DMS114 treated with DMSO at 0.1 percent for 48 hours (cell line): Measurements from ENCODE around the gene LCNL1.

Source experiments
- DNase-seq: peaks from one replicate; lab custom pipeline; 2025; ENCODE audit not compliant: unreplicated experiment; lab: John Stamatoyannopoulos, UW

LCNL1 gene

GRCh38 chr9:136973618-136974617, 8.9 kb upstream of the LCNL1 start:
- no peak for DNase-seq

DNA sequence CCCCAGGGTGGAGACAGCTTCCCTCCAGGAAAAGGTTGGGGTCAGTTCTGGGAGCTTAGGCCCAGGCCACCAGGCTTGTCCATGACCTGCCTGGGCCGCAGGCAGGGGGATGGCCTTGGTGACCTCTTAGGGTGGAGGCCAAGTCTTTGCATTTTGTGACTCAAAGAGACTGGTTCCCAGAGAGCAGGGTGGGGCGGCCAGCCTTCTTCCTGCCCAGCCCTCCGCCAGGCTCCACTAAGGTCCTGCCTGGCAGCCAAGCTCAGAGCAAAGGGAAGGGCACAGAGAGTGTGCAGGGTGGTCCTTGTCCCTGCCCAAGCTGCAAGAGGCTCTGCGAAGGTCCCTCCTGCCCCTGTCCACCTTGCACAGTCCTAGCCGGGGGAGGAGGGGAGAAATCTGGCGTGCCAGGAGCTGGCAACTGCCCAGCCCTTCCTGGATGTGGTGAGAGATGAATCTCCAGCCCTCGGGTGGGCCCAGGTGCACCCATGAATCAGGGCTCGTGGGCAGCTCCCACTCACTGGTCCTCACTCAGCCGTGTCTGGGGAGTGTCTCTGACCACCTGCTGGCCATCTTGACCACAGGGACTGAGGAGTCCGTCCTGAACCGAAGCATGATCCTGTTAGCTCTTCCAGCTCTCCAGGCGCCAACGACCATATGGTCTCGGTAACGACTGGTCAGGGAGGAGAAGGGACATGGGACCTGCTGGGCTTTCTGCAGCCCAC, 7.8 kb upstream of the LCNL1 start:
- no peak for DNase-seq

DNA sequence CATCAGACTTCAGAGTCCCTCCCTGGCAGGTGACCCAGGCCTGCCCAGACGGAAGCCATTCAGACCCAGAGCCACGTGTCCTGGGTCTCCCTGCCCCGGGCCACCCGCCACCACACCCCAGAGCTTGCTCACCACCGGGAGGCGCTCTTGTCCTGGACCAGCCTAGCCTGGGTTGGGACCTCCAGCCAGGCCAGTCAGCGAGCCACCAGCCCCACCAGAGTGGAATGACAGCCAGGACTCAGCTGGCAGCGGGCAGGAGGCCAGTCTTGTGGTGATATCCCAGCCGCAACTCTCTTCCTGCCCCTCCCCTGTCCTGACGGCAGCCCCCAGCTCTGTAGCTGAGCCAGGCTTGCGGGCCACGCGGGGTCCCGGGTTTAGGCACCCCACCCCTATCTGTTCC, 7.1 kb upstream of the LCNL1 start:
- no peak for DNase-seq

GRCh38 chr9:136977223-136977622, 5.6 kb upstream of the LCNL1 start, which contains the start of gene PTGDS:
Gene PTGDS, plus strand, starts transcription at chr9:136977504. Its CDS starts 75 bp downstream, at chr9:136977579.
- no peak for DNase-seq

- DNase-seq, result no peak
Measured at GRCh38 chr9:136977649-136978072, 5.1 kb upstream of the LCNL1 start.

- peak; percentile 47 for DNase-seq
Measured at GRCh38 chr9:136978073-136978864, 4.5 kb upstream of the LCNL1 start.

- DNase-seq, result no peak
Measured at GRCh38 chr9:136978865-136979544, 3.8 kb upstream of the LCNL1 start.

GRCh38 chr9:136979769-136980587, 2.8 kb upstream of the LCNL1 start:
- DNase-seq, result no peak

DNA sequence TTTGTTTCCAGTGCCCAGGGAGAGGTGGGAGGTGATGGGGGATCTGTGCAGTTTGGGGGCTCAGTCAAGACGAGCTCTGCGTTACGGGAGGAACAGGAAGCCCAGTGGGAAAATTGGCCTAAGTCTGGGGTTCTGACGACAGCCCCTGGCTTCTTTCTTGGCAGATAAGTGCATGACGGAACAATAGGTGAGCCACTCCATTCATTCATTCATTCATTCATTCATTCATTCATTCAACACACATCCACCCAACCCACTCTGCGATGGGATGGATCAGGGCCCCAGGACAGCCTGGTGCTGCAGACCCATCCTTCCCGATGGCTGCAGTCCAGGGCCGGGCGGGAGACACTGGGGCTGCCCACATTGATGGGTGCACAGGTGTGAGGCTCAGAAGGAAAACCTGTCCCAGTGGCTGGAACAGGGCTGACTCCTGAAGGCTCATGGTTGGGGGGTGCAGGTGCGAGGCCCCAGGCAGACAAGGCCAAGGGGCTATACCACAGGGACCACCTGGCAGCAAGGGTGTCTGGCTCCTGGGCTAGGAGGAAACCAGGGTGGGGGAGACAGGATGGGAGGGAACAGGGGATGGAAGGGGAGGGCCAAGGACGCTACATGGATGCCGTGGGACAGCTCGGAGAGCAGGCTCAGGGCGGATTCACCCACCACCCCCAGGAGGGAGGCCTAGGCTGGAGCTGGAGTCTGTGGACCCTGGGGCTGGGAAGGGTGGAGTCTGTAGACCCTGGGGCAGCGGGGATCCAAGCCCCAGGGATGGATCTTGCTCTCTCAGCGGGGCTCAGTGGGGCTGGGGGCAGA, 1.9 kb upstream of the LCNL1 start:
- DNase-seq, result no peak

DNA sequence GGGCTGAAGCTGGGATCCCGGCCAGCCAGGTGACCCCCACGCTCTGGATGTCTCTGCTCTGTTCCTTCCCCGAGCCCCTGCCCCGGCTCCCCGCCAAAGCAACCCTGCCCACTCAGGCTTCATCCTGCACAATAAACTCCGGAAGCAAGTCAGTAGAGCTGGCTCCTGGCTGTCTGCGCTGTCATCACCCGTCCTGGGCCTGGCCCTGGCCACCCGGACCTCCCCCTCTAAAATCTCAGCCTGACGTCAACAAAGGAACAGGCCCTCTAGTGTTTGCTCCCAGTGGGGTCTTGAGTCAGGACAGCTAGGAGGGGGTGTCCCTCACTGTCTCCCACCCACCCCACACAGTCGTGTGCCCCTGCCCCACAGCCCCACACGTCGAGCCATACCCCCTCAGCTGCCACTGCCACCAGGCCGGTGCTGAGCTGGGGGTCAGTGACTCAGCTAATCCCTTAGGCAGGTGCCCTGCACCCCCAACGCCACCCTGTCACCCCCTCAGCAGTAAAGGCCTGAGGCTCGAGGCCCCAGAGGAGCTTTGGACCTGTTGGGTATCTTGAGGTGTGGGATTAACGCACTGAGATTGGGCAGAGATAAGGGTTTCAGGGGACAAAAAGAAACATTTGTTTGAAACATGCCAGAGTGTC, 1.1 kb upstream of the LCNL1 start:
- no peak for DNase-seq

GRCh38 chr9:136983167-136983566, 374 bp downstream of the LCNL1 start:
- DNase-seq, result no peak

- DNase-seq, result no peak
Measured at GRCh38 chr9:136983656-136984314, 992 bp downstream of the LCNL1 start.

DNA sequence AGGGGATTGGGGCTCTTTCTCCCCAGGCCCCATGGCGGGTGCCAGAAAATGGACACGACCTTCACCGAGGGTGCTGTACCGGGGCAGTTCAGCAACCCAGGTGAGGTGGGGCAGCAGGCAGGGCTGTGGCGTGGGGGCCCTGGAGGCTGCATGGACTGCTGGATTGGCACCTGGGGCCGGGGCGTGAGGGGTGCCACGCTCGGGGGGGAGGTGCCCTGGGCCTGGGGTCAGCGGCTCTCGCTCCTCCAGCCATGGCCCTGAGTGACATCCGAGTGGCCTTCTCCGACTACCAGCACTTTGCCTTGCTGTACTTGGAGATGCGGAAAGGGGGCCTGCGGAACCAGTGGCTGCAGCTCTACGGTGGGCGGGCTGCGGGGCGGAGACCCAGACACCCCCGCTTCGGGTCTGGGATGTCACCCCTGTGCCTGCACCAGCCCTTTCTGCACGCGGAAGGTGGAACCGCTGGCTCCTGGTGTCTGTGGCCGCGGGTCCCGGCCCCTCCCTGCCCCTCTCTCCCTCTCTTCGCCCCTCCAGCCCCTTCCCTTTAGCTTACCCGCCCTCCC, 1.8 kb downstream of the LCNL1 start:
- DNase-seq, result no peak

GRCh38 chr9:136985027-136985602, 2.3 kb downstream of the LCNL1 start:
- DNase-seq, result no peak

DNA sequence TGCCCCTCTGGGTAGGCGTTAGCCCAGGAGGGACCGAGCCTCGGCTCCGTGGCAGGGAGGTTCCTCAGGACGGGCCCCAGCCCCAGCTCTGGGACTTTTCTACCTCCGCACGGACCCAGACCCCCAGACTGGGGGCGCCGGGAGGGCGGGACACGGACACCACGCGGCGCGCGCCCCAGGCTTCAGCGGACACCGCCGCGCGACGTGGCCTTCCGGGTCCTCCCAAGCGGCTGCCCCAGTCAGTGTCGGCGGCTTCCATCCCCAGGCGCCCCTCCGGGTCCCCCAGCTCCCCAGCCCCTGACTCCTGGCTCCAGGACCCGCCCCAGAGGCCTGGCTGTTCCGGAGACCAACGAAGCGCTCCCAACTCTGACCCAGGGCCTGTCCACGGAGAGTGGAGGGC, 3.1 kb downstream of the LCNL1 start:
- no peak for DNase-seq

DNA sequence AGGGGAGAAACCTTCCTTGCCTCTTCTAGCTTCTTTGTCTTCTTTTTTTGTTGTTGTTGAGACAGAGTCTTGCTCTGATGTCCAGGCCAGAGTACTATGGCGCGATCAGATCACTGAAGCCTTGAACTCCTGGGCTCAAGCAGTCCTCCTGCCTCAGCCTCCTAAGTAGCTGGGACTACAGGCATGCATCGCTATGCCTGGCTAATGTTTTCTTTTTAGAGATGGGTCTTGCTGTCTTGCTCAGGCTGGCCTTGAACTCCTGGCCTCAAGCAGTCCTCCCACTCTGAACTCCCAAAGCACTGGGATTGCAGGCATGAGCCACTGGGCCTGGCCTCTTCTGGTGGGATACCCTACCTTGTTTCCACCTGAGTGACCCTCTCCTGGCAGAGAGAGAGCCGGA, 6.1 kb downstream of the LCNL1 start:
- no peak for DNase-seq

GRCh38 chr9:136990242-136990911, 7.6 kb downstream of the LCNL1 start:
- DNase-seq, result no peak
